HG02798 (cell line): ENCODE measurements around the gene UCK2.
A peak's percentile ranks its signal among the peaks of the same experiment; 100 is the strongest.

Experiments
- ATAC-seq: cut with Tn5 transposase; IDR thresholded peaks from one replicate; pipeline ENCODE4 v1.9.1; 2021; ENCODE audit warnings: mild to moderate bottlenecking; ENCODE audit not compliant: unreplicated experiment, poor library complexity

The UCK2 gene

GRCh38 chr1:165927169-165927568 is 99.8 kb downstream of the UCK2 start:
- ATAC-seq = peak; percentile 79

GRCh38 chr1:165928075-165928731 is 100.8 kb downstream of the UCK2 start:
- ATAC-seq = no peak

GRCh38 chr1:165930961-165931360 is 103.5 kb downstream of the UCK2 start:
- no peak for ATAC-seq

- ATAC-seq = no peak
Observed at GRCh38 chr1:165933446-165934170, 106.2 kb downstream of the UCK2 start.

GRCh38 chr1:165936542-165936941 is 109.1 kb downstream of the UCK2 start:
- no peak for ATAC-seq

GRCh38 chr1:165937829-165938228 is 110.4 kb downstream of the UCK2 start:
- no peak for ATAC-seq

GRCh38 chr1:165938844-165939243 is 111.4 kb downstream of the UCK2 start:
- no peak for ATAC-seq

GRCh38 chr1:165941531-165941930 is 114.1 kb downstream of the UCK2 start:
- no peak for ATAC-seq

GRCh38 chr1:165942062-165942461 is 114.6 kb downstream of the UCK2 start:
- ATAC-seq = no peak

- ATAC-seq = peak; percentile 53
Observed at GRCh38 chr1:165942927-165943597, 115.6 kb downstream of the UCK2 start.

- no peak for ATAC-seq
Observed at GRCh38 chr1:165945911-165946310, 118.5 kb downstream of the UCK2 start.

- ATAC-seq = no peak
Observed at GRCh38 chr1:165947797-165948455, 120.5 kb downstream of the UCK2 start.

- no peak for ATAC-seq
Observed at GRCh38 chr1:165949335-165950130, 122.1 kb downstream of the UCK2 start.

GRCh38 chr1:165954940-165955339 is 127.5 kb downstream of the UCK2 start:
- ATAC-seq = peak; percentile 44

GRCh38 chr1:165958306-165958705 is 130.9 kb downstream of the UCK2 start:
- no peak for ATAC-seq

- ATAC-seq = no peak
Observed at GRCh38 chr1:165960136-165960535, 132.7 kb downstream of the UCK2 start.

- no peak for ATAC-seq
Observed at GRCh38 chr1:165960881-165961280, 133.5 kb downstream of the UCK2 start.
